Measurements from ENCODE around the gene DDX10. TPM values are rescaled to one million over a fixed set of nuclear protein-coding genes. Genes with fewer than 3 reads are reported as not detected.

Gene DDX10
- total and polyA plus RNA-seq, 2 of the 8 experiments (the other 6 are each of a cell fraction or from before 2014, with no cell fraction given) = 49.2 to 52.2 TPM

GRCh38 chr11:108872781-108873291, 208.0 kb downstream of the DDX10 start:
- peaks cover 0 to 12% (median 3%) of the 10 kb centered on the region in 4 experiments; a peak in 4 of 7 replicates for H3K4me1 ChIP-seq (replicated peaks in 1 of 4; ENCODE audit: control insufficient read depth in 3 of 4, insufficient read depth in 4 of 4, low read length in 3 of 4)
- no peak overlapping the region for H4K91ac ChIP-seq (replicated peaks; ENCODE audit: insufficient read length, low read length)
- no peak for TF ChIP-seq YY1 (IDR thresholded peaks at IDR 0.05; ENCODE audit: low read depth, low read length)
- TF ChIP-seq NRF1 (IDR thresholded peaks at IDR 0.05; ENCODE audit: low read depth, low read length) = no peak
- TF ChIP-seq RFX5 (IDR thresholded peaks at IDR 0.05; ENCODE audit: borderline replicate concordance, low read depth, low read length) = no peak
- no peak for TF ChIP-seq ASH2L (IDR thresholded peaks at IDR 0.05; ENCODE audit: low read length)
- TF ChIP-seq GABPA (IDR thresholded peaks at IDR 0.05; ENCODE audit: borderline replicate concordance, insufficient read depth, low read length) = no peak
- TF ChIP-seq CTBP2 (IDR thresholded peaks at IDR 0.05; ENCODE audit: borderline replicate concordance, insufficient read depth, insufficient read length, low read length) = no peak
- no peak for TF ChIP-seq CREB1 (IDR thresholded peaks at IDR 0.05)
- no peak for TF ChIP-seq EGR1 (IDR thresholded peaks at IDR 0.05; ENCODE audit: borderline replicate concordance, low read depth, low read length)
- H3K18ac ChIP-seq (ENCODE audit: extremely low read depth, low read length) = no peak overlapping the region
- no peak overlapping the region for H3K56ac ChIP-seq (replicated peaks; ENCODE audit: insufficient read length, low read depth, low read length)
- no peak overlapping the region for H3K14ac ChIP-seq (ENCODE audit: insufficient read length)
- H3K79me2 ChIP-seq (ENCODE audit: control insufficient read depth in 1 of 2, insufficient read depth in 2 of 2, low read length in 2 of 2) = no peaks in the 10 kb centered on the region
- H4K5ac ChIP-seq (ENCODE audit: insufficient read length, low read depth, low read length) = no peak overlapping the region
- H4K20me1 ChIP-seq (replicated peaks in 1 of 2; ENCODE audit: control insufficient read depth in 1 of 2, insufficient read depth in 2 of 2, low read length in 2 of 2) = no peaks in the 10 kb centered on the region
- H3K9me3 ChIP-seq (ENCODE audit: insufficient read depth in 2 of 2, low read depth in 1 of 2, low read length in 1 of 2) = no peaks in the 10 kb centered on the region
- no peak overlapping the region for H4K8ac ChIP-seq (ENCODE audit: extremely low read depth, insufficient read depth, low read length)
- no peaks in the 10 kb centered on the region for H3K36me3 ChIP-seq (ENCODE audit: control insufficient read depth in 2 of 4, insufficient read depth in 4 of 4, low read length in 3 of 4)
- no peak overlapping the region for H3K27ac ChIP-seq (ENCODE audit: low read depth, low read length)
- CTCF ChIA-PET (ENCODE audit: partially characterized antibody) = no interaction called here
- no peak overlapping the region for H2BK20ac ChIP-seq (ENCODE audit: low read length)
- POLR2A ChIA-PET (ENCODE audit: partially characterized antibody) = no interaction called here
- H2BK5ac ChIP-seq (ENCODE audit: low read depth, low read length) = no peak overlapping the region
- H3K23ac ChIP-seq (ENCODE audit: insufficient read length) = no peak overlapping the region
- H2BK120ac ChIP-seq (replicated peaks; ENCODE audit: low read depth, low read length) = no peak overlapping the region
- H3K4me2 ChIP-seq (ENCODE audit: insufficient read depth in 1 of 2, low read depth in 2 of 2, low read length in 2 of 2) = no peak overlapping the region
- H3K4me3 ChIP-seq (ENCODE audit: extremely low read depth in 1 of 4, insufficient read depth in 2 of 4, low read depth in 3 of 4, low read length in 4 of 4) = no peak overlapping the region
- no peaks in the 10 kb centered on the region; the same call in 1 of the 2 replicates for H3K23me2 ChIP-seq (ENCODE audit: low read depth, low read length)
- H3K27me3 ChIP-seq (replicated peaks in 1 of 4; ENCODE audit: control insufficient read depth in 3 of 4, extremely low read depth in 1 of 4, insufficient read depth in 3 of 4, low read length in 3 of 4) = peaks cover 0 to 1% (median 0%) of the 10 kb centered on the region in 4 experiments; a peak in 1 of 7 replicates
- DNase-seq (ENCODE audit: low read depth in 1 of 2, low spot score in 2 of 2) (no peak), FAIRE-seq (no peak)
- H2AK5ac ChIP-seq (ENCODE audit: low read depth, low read length) = no peak overlapping the region
- H3K9ac ChIP-seq (replicated peaks in 1 of 4; ENCODE audit: extremely low read depth in 1 of 4, low read depth in 3 of 4, low read length in 3 of 4) = no peak overlapping the region
- no peak overlapping the region for H2BK15ac ChIP-seq (ENCODE audit: low read length)
- no peaks in the 10 kb centered on the region for H3K79me1 ChIP-seq (ENCODE audit: low read depth, low read length)
- WGBS, 2 experiments (ENCODE audit: extremely low coverage in 1 of 2, insufficient coverage in 1 of 2, insufficient read length in 1 of 2, insufficient replicate concordance in 2 of 2, low coverage in 1 of 2, low lambda C conversion rate in 2 of 2, missing lambda C conversion rate in 1 of 2) = 59 to 100% methylated on average over 1 to 3 of the region's 3 CpGs
- H2BK12ac ChIP-seq (ENCODE audit: low read depth, low read length) = no peak overlapping the region
- no peak overlapping the region for H2AFZ ChIP-seq (ENCODE audit: low read length)
- H3K4ac ChIP-seq (replicated peaks; ENCODE audit: insufficient read length, low read depth, low read length) = no peak overlapping the region

Data from H1 (cell line).